ENCODE data around the gene ROR2.
"Not testable (repeated sequence)": the region's sequence is repeated elsewhere in the genome, so short reads cannot be mapped to it uniquely, and the experiment has no call there.

- not testable (repeated sequence) for TF ChIP-seq CTCF (IDR thresholded peaks at IDR 0.05 in 8 of 11, conservative IDR thresholded peaks at IDR 0.05 in 3 of 11); POLR2AphosphoS5 (IDR thresholded peaks at IDR 0.05); POLR2A (IDR thresholded peaks at IDR 0.05)
Measured at GRCh38 chr9:91622121-91622520, 327.9 kb downstream of the ROR2 start.
